ACHN (cell line): ENCODE results near the gene ZDHHC11B.
A peak's percentile ranks its signal among the peaks of the same experiment; 100 is the strongest.
"Not testable (repeated sequence)": the region's sequence is repeated elsewhere in the genome, so short reads cannot be mapped to it uniquely, and the experiment has no call there.

ENCODE experiments used
- DNase-seq: peaks from one replicate; pipeline ENCODE4 v3.0.0-alpha.2; 2015
- in situ Hi-C: cut with HindIII; loops from 2 replicates; pipeline ENCODE4 v1.10.0; 2017; ENCODE audit warnings: low sequenced_read_pairs, low pct_ligation_motif_present, low pct_unique_long_range_greater_than_20kb

Gene ZDHHC11B

GRCh38 chr5:784428-785177, at the start of gene ZDHHC11B:
Gene ZDHHC11B (minus strand): TSS chr5:784729. CDS start chr5:766919, 17,810 bp downstream.
- peak; percentile 70 for DNase-seq
- in situ Hi-C loops = not testable (repeated sequence)

- in situ Hi-C loops, DNase-seq: not testable (repeated sequence)
These were observed 49.5 kb upstream of the ZDHHC11B start for GRCh38 chr5:834013-834412.

- DNase-seq, in situ Hi-C loops: not testable (repeated sequence)
These were observed 43.7 kb upstream of the ZDHHC11B start for GRCh38 chr5:828194-828593.

- DNase-seq, in situ Hi-C loops: not testable (repeated sequence)
These were observed 41.0 kb upstream of the ZDHHC11B start for GRCh38 chr5:825544-825943.

- in situ Hi-C loops = no loop called here
- DNase-seq = no peak
These were observed 37.0 kb upstream of the ZDHHC11B start for GRCh38 chr5:821504-821903.

DNA sequence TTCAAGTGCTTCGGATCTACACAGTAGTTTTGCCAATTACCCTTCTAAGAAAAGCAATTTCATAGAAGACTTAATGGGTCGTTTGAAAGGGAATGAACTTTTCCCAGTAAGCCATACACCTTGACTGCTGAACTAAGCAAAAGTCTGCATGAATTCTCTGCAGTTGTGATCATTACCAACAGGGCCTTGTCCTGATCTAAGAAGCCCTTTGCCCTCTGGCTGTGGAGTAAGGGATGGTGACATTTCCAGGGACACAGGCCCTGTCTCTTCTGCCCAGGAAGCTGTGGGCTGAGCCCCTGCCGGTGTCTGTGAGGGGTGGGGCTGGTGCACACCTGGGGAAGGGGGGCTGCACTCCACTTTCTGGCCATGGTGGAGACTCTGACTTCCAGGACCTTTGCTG, 35.7 kb upstream of the ZDHHC11B start:
- in situ Hi-C loops = no loop called here
- DNase-seq = no peak

- DNase-seq = no peak
- in situ Hi-C loops = no loop called here
These were observed 34.5 kb upstream of the ZDHHC11B start for GRCh38 chr5:819078-819477.

GRCh38 chr5:816176-816575, 31.6 kb upstream of the ZDHHC11B start:
- in situ Hi-C loops = no loop called here
- DNase-seq = no peak

GRCh38 chr5:815449-815848, 30.9 kb upstream of the ZDHHC11B start:
- in situ Hi-C loops = no loop called here

DNA sequence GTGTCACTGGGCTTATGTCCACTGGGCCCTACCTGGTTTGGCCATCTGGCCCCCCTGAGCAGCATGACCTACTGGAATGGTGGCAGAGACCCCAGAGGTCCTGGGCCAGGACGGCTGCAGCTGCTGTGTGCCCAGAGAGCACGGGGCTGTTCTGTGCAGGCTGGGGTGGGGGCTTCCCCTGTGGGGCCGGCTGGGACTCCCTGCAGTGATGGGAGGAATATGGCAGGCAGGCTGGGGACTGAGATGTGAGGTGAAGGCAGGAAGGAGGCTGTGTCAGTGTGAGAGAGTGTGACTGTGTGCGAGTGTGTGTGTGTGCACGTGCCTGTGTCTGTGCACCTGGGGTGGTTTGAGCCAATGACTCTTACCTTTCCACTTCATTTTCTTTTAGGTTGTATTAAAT, 29.0 kb upstream of the ZDHHC11B start:
- DNase-seq, in situ Hi-C loops: not testable (repeated sequence)

More at GRCh38 chr5:815449-815848, 30.9 kb upstream of the ZDHHC11B start:
- no peak for DNase-seq

GRCh38 chr5:811384-811783, 26.9 kb upstream of the ZDHHC11B start:
- DNase-seq, in situ Hi-C loops: not testable (repeated sequence)

GRCh38 chr5:807719-808514, 23.4 kb upstream of the ZDHHC11B start:
- DNase-seq, in situ Hi-C loops: not testable (repeated sequence)

DNA sequence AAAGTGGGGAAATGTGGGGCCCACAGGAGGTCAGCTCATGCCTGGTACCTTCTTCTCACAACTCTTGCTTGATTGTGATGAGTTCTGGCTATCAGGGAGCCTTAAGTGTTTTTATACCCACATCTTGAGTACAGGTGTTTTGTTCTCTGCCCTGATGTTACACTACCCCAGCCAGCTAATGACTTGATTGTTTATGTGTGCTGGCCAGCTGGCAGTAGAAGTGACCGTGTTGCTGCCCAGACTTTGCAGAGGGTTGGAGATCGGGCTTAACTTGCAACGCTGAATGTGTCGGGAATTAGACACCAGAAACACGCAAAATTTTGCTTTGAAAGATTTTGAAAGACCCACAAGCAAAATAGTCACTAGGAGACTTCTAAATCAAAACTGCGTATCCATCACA, 16.9 kb upstream of the ZDHHC11B start:
- in situ Hi-C loops = no loop called here
- DNase-seq = no peak

- in situ Hi-C loops = not testable (repeated sequence)
These were observed 16.5 kb upstream of the ZDHHC11B start for GRCh38 chr5:801055-801454.

DNA sequence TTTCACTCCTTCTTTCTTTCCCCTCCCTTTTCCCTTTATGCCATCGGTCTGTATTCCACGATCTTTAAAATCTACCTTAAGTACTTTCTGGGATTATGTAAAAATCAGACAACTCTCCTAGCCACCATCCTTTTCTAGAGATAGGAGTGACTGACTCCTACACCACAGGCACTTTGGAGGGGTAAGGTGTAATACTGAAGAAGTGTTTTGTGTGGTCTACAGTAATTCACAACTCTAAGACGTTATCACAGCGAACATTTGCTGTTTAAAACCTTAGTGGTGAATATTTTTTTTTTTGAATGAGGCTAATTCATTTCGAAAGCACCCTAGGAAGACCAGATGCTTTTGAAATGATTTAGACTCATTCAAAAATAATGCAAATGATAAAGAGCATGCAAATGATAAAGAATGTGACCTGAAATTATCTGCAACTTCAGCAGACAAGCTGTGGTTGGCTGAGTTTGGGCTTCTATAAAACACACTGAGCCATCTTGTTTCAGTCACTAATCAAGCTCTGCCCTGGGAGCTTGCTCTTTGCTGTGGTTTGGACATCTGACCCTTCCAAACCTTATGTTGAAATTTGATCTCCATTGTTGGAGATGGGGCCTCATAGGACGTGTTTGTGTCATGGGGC, 14.1 kb upstream of the ZDHHC11B start:
- in situ Hi-C loops, DNase-seq: not testable (repeated sequence)

More at GRCh38 chr5:801055-801454, 16.5 kb upstream of the ZDHHC11B start:
- not testable (repeated sequence) for DNase-seq

- DNase-seq, in situ Hi-C loops: not testable (repeated sequence)
These were observed 13.5 kb upstream of the ZDHHC11B start for GRCh38 chr5:797986-798385.

DNA sequence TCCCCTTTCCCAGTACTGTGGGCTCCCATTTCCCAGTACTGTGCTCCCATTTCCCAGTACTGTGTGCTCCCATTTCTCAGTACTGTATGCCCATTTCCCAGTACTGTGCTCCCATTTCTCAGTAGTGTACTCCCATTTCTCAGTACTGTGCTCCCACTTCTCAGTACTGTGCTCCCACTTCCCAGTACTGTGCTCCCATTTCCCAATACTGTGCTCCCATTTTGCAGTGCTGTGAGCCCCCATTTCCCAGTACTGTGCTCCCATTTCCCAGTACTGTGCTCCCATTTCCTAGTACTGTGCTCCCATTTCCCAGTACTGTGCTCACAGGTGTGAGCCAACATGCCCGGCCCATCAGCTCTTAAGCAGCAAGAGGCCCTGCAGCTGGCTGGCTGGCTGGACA, 11.3 kb upstream of the ZDHHC11B start:
- DNase-seq, in situ Hi-C loops: not testable (repeated sequence)

DNA sequence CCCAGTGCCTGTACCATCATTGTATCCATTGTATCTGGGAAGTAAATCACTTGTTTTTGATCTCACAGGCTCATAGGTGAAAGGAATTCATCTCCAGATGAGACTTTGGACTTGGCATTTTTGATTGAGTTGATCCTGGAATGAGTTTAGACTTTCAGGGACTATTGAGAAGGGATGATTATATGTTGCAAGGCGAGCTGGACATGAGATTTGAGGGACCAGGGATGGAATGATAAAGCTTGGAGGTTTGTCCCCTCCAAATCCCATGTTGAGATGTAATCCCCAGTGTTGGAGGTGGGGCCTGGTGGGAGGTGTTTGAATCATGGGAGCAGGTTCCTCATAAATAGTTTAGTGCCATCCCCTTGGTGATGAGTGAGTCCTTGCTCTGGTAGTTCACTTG, 10.4 kb upstream of the ZDHHC11B start:
- in situ Hi-C loops, DNase-seq: not testable (repeated sequence)

DNA sequence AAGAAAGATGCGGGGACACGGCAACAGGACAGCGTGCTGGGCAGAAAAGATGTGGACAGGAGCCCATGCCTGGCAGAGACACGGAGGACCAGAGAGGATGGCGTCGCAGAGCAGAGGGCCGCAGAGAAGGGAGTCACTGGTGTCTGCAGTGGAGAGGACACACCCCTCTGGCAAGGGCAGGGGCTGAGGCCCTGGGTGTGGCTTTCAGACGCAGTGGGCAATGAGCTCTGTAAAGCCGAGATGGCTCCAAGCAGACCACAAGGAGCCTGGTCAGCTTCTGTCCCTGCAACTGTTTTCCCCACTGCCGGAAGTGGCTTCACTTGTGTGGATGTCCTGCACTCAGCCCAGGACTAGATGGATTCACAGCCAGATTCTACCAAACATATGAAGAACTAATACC, 4.2 kb upstream of the ZDHHC11B start:
- DNase-seq, in situ Hi-C loops: not testable (repeated sequence)
